WERI-Rb-1 (cell line): ENCODE results near the gene TXLNA.
A peak's percentile ranks its signal among the peaks of the same experiment; 100 is the strongest.

Experiments used
- DNase-seq: peaks from one replicate; pipeline ENCODE4 v3.0.0-alpha.2; 2020
- H3K27ac ChIP-seq: fragments of 250-450 bp; sonication (Bioruptor Pico); 2 replicates; pipeline ENCODE4 v1.5.1; 2020; ENCODE audit warnings: mild to moderate bottlenecking, moderate library complexity
- H3K27me3 ChIP-seq: fragments of 250-450 bp; sonication (Bioruptor Pico); 2 replicates; pipeline ENCODE4 v1.5.1; 2021; ENCODE audit warnings: mild to moderate bottlenecking, low read depth, moderate library complexity; ENCODE audit not compliant: insufficient read depth, severe bottlenecking
- H3K36me3 ChIP-seq: fragments of 250-450 bp; sonication (Bioruptor Pico); 2 replicates; pipeline ENCODE4 v1.5.1; 2020; ENCODE audit warnings: mild to moderate bottlenecking, moderate library complexity
- H3K4me3 ChIP-seq: 2 replicates; pipeline ENCODE4 v1.5.1; 2011; ENCODE audit warnings: low read depth, mild to moderate bottlenecking, control low read depth, low read length
- H3K9me3 ChIP-seq: fragments of 250-450 bp; sonication (Bioruptor Pico); 2 replicates; pipeline ENCODE4 v1.5.1; 2021; ENCODE audit warnings: mild to moderate bottlenecking, moderate library complexity; ENCODE audit not compliant: severe bottlenecking
- TF ChIP-seq, protein P1 (sequence below): IDR thresholded peaks from 2 replicates; pipeline ENCODE4 v1.5.1; 2011; ENCODE audit warnings: low read depth, mild to moderate bottlenecking, control low read depth, inconsistent platforms, low read length

TXLNA gene

DNA sequence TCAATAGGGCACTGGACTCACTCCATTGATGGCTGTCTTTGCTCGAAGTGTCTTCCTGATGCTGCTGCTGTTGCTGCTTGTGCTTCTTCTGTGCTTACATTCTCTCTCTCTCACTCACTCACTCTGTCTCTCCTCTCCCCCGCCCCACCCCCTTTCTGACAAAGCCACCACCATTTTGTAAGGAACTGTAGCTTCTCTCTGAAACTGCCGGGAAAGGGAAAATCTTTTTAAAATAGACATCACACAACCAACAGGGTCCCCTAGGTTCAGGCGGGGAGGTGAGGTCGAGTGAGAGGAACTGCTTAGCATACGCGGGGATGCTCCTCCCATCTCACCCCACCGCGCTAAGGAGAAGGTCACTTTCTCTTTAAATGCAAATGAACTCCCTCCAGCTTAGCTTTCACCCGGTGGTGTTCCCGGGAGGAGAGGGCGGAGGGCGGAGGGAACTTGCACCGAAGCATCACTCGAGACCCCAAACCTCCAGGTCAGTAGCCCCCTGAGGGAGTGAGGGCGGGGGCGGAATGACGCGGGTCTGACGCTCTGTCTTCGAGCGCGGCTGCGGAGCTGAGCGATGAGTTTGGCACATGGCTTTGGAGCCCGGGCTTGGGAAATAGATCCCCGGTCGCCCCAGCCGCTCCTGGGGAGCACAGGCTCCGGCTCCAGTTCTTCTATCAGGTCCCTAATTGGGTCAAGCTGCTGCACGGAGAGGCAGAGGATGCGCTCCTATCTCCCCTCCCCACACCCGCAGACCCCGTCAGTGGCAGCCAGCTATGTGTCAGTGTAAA is 20.9 kb downstream of the TXLNA start, which contains the start of gene CCDC28B:
CCDC28B (plus strand) TSS at position 370 of the 785 bp plus-strand sequence. CDS start 1,341 bp downstream, outside the sequence.
- peak; percentile 57 for DNase-seq
- Histone ChIP-seq H3K27me3 (no peaks in the 10 kb centered on the region), H3K36me3 (peaks cover 25% of the 10 kb centered on the region), H3K27ac (peak within 1 kb of the TSS; percentile 65), H3K4me3 (peak within 1 kb of the TSS; percentile 77), H3K9me3 (no peaks in the 10 kb centered on the region)
- TF ChIP-seq, protein P1, sequence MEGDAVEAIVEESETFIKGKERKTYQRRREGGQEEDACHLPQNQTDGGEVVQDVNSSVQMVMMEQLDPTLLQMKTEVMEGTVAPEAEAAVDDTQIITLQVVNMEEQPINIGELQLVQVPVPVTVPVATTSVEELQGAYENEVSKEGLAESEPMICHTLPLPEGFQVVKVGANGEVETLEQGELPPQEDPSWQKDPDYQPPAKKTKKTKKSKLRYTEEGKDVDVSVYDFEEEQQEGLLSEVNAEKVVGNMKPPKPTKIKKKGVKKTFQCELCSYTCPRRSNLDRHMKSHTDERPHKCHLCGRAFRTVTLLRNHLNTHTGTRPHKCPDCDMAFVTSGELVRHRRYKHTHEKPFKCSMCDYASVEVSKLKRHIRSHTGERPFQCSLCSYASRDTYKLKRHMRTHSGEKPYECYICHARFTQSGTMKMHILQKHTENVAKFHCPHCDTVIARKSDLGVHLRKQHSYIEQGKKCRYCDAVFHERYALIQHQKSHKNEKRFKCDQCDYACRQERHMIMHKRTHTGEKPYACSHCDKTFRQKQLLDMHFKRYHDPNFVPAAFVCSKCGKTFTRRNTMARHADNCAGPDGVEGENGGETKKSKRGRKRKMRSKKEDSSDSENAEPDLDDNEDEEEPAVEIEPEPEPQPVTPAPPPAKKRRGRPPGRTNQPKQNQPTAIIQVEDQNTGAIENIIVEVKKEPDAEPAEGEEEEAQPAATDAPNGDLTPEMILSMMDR: no peak

DNA sequence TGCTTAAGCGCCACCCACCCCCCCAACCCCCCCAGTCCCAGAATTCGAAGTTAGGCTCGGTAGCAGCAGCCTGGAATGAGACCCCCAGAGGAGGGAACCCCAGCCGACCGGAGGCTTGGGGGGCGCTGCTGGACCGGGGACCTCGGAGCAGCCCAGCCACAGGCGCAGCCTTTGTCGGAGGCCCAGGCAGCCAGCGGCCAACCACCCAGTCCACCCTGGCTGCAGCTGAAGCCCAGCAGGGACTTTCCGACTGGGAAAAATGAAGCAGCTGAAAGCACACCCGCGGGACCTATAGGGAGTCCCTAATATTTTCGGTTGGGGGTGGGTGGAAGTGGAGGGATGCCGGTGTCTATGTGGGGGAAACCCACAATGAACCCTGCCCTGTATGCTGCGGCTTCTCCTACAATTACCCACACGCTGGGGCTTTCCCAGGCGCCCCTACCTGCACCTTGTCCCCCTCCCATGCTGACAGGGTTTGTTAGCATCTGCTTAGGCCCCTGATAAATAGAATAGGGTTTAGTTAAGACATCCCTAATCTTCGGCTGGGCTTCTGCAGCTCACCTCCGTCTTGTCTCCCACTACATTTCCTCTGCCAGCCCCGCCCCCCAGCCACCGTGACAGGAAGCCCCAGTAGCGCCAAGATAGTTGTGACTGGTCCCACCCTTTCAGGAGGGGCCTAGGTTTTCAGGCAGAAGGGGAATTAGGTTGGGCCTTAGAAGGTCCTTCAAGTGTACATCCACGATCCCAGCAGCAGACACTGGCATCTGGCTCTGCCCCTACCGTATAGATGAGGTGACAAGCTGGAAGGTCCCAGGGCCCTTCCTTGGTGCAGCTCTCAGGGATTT is 21.8 kb downstream of the TXLNA start:
- Histone ChIP-seq H3K4me3 (peak overlapping the region; percentile 77), H3K36me3 (peaks cover 19% of the 10 kb centered on the region), H3K27ac (peak overlapping the region; percentile 65), H3K27me3 (no peaks in the 10 kb centered on the region), H3K9me3 (no peaks in the 10 kb centered on the region)
- TF ChIP-seq, protein P1: no peak
- DNase-seq: peak; percentile 87

DNA sequence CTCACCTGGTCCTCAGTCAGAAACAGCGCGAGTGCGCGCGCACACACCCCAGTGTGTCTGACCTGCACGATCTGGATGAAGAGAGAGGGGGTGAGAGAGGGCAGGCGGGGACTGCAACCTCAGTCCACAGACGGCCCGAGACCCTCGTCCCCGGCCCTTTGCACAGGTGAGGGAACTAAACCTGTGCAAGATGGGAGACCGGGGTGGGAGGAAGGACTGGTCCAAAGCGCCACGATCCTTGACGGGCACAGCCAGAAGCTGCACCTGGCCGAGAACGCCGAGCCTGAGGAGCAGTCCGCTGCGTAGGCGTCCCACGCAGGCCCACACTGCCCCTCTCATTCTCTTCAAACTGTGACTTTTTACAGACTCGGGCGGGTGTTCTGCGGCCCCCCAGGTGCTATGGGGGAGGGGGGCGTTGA is 25.5 kb downstream of the TXLNA start:
- peaks cover 18% of the 10 kb centered on the region for H3K36me3 ChIP-seq
- no peaks in the 10 kb centered on the region for H3K9me3 ChIP-seq
- peak overlapping the region; percentile 81 for H3K27ac ChIP-seq
- TF ChIP-seq, protein P1: no peak
- no peak for DNase-seq
- H3K4me3 ChIP-seq: peak overlapping the region; percentile 81
- no peaks in the 10 kb centered on the region for H3K27me3 ChIP-seq

DNA sequence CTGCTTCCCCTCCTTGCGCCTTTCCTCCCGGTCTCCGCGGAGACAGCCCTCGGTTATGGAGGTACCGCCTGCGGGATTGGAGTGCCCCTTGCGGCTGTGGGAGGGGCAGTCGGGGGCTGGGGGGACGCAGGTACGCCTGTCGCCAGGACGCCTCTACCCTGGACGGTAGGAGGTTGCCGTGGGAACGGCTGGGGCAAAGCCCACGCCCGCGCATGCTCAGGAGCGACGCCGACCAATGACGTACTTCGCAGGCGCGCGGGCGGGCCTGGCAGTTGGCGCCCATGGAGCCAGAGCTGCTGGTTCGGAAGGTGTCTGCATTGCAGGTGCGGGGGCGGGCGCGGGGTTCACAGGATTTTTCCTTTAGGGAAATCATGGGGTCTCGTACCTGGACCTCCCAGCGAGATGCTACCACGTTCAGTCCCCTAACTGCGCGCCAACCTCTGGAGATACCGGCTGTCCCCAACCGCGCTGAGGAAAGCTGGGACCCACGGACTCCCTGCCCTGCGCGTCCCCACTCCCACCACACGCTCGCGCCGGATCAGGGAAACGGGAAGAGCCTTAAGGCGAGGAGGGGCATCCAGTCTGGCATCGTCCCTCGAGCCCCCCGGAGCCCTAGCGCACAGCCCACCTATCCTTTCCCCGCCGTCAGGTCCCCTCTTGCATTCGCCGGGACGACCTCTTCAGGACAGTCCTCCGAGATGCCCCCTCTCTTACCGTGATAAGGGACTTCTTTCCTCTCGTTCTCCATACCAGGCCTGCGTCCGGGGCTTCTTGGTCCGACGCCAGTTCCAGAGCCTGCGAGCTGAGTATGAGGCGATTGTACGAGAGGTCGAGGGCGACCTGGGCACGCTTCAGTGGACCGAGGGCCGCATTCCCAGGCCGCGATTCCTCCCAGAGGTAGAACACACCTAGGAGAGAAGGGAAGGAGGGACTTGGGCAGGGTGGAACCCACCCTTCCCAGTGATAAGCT is 26.2 kb downstream of the TXLNA start, which contains the start of gene IQCC:
IQCC (plus strand) TSS at position 271 of the 970 bp plus-strand sequence; CDS start at position 282, 11 bp downstream.
- H3K9me3 ChIP-seq: no peaks in the 10 kb centered on the region
- peak within 1 kb of the TSS; percentile 81 for H3K27ac ChIP-seq
- H3K36me3 ChIP-seq: peaks cover 18% of the 10 kb centered on the region
- H3K4me3 ChIP-seq: peak within 1 kb of the TSS; percentile 81
- TF ChIP-seq, protein P1: peak; percentile 34
- H3K27me3 ChIP-seq: no peaks in the 10 kb centered on the region
- DNase-seq: peak; percentile 95

DNA sequence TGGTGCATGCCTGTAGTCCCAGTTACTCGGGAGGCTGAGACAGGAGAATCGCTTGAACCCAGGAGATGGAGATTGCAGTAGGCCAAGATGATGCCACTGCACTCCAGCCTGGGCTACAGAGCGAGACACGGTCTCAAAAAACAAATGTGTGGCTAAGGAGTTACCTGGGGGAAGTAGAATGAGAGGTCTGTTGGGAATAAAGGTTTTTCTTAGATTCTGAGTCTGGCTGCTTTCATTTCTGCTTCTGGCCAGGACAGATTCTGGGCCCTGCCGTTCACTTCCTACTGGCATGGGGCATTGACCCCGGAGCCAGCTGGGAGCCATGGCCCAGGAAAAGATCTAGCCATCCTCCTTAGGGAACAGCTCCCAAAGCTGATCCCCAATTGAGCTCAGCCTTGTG is 29.0 kb downstream of the TXLNA start:
- Histone ChIP-seq H3K36me3 (peaks cover 18% of the 10 kb centered on the region), H3K9me3 (no peaks in the 10 kb centered on the region)

More for the DNA sequence above, 29.0 kb downstream of the TXLNA start:
- TF ChIP-seq, protein P1: no peak
- no peaks in the 10 kb centered on the region for H3K27me3 ChIP-seq
- no peak overlapping the region for H3K27ac ChIP-seq
- DNase-seq: no peak
- H3K4me3 ChIP-seq: no peak overlapping the region
